ENCODE measurements around the gene PRR30.
"Not testable (repeated sequence)": the region's sequence is repeated elsewhere in the genome, so short reads cannot be mapped to it uniquely, and the experiment has no call there.

The PRR30 gene

DNA sequence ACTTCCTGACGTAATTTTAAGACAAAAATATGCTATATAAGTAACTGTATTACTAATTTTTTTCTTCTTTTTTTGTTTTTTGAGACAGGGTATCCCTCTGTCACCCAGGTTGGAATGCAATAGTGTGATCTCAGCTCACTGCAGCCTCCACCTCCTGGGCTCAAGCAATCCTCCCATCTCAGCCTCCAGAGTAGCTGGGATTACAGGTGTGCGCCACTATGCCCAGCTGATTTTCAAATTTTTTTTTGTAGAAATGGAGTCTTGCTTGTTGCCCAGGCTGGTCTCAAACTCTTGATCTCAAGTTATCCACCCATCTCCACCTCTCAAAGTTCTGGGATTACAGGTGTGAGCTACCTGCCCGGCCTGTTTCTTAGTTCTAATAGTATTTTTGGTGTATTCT is 39.3 kb upstream of the PRR30 start:
- TF ChIP-seq, protein P1, sequence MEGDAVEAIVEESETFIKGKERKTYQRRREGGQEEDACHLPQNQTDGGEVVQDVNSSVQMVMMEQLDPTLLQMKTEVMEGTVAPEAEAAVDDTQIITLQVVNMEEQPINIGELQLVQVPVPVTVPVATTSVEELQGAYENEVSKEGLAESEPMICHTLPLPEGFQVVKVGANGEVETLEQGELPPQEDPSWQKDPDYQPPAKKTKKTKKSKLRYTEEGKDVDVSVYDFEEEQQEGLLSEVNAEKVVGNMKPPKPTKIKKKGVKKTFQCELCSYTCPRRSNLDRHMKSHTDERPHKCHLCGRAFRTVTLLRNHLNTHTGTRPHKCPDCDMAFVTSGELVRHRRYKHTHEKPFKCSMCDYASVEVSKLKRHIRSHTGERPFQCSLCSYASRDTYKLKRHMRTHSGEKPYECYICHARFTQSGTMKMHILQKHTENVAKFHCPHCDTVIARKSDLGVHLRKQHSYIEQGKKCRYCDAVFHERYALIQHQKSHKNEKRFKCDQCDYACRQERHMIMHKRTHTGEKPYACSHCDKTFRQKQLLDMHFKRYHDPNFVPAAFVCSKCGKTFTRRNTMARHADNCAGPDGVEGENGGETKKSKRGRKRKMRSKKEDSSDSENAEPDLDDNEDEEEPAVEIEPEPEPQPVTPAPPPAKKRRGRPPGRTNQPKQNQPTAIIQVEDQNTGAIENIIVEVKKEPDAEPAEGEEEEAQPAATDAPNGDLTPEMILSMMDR (IDR thresholded peaks at IDR 0.05; ENCODE audit: insufficient read depth, low read depth, low read length, missing control alignments) = no peak
- no peak for DNase-seq (ENCODE audit: low read depth)
- no peak overlapping the region for H3K4me3 ChIP-seq (ENCODE audit: low read length)

DNA sequence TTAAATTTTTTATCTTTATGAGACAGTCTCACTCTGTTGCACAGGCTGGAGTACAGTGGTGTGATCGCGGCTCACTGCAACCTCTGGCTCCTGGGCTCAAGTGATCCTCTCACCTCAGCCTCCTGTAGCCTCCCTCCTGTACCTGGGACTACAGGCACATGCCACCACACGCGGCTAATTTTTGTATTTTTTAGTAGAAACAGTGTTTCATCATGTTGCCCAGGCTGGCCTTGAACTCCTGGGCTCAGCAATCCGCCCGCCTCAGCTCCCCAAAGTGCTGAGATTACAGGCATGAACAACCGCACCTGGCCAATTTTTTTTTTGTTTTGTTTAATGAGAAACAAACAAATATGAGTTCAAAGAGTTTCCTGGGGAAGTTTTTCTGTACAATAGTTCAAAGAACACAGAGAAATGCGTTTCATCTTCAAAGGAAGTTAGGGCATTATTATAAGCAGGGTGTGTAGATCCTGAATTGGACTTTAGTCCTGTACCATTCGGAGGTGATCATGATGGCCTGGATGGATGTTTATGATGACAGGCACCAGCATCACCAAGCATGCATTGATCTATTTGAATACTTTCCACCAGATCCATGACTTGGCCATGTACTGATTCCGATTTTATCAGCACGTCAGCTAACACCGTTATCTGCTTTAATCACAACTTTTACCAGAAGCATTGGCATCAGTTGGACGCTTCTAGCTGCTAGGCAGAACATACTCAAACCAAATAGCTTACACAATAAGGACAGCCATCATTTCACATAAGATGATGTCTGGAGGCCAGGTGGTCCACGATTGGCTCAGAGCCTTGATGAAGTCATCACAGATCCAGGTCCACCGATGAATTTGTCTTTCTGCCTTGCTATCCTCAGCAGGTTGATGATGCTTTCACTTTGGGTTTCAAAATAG is 38.5 kb upstream of the PRR30 start:
- no peak for DNase-seq (ENCODE audit: low read depth)
- TF ChIP-seq, protein P1 (IDR thresholded peaks at IDR 0.05; ENCODE audit: insufficient read depth, low read depth, low read length, missing control alignments) = no peak
- H3K4me3 ChIP-seq (ENCODE audit: low read length) = no peak overlapping the region

DNA sequence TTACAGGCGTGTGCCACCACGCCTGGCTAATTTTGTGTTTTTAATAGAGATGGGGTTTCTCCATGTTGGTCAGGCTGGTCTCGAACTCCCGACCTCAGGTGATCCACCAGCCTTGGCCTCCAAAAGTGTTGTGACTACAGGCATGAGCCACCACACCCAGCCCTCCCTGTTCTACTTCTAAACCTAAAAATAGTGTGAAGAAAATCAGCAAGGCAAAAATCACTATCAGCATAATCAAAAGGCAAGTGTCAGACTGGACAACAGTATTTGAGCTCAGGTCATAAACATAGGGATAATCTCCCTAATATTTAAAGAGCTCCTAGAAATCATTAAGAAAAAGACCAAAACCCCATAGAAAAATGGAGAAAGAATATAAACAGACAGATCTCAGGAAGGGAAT is 36.6 kb upstream of the PRR30 start:
- not testable (repeated sequence) for H3K4me3 ChIP-seq (ENCODE audit: low read length); DNase-seq (ENCODE audit: low read depth)

DNA sequence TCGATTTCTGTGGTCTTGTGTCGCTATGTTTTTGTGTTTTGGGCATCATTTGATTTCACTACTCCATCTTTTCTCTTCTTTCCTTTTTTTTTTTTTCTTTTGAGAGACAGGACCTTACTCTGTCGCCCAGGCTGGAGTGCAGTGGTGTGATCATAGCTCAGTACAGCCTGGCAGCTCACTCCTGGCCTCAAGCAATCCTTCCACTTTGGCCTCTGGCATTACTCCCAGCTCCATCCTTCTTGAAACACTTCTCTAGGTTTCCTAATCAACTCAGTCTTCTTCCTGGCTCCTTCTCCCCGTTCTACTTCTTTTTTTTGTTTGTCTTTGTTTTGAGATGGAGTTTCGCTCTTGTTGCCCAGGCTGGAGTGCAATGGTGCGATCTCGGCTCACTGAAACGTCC is 36.1 kb upstream of the PRR30 start:
- DNase-seq (ENCODE audit: low read depth) = no peak
- TF ChIP-seq, protein P1 (IDR thresholded peaks at IDR 0.05; ENCODE audit: insufficient read depth, low read depth, low read length, missing control alignments) = no peak
- H3K4me3 ChIP-seq (ENCODE audit: low read length) = no peak overlapping the region

DNA sequence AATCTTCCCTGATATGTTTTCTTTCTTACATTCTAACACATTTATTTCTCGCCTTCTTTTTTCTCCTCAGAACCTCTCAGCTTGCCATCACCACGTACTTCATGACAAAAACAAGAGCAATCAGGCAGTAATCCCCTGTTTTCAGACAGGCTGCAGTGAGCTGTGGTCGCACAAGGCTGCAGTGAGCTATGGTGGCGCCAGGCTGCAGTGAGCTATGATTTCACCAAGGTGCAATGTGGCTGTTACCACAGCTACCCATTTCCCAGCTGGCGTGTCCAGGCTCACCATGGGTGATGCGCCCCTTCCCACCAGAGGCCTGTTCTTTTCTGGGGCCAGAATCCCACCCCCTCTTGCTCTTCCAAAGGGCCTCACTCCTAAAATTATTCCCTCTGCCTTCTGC is 35.4 kb upstream of the PRR30 start:
- H3K4me3 ChIP-seq (ENCODE audit: low read length) = no peak overlapping the region
- no peak for DNase-seq (ENCODE audit: low read depth)
- TF ChIP-seq, protein P1 (IDR thresholded peaks at IDR 0.05; ENCODE audit: insufficient read depth, low read depth, low read length, missing control alignments) = no peak

DNA sequence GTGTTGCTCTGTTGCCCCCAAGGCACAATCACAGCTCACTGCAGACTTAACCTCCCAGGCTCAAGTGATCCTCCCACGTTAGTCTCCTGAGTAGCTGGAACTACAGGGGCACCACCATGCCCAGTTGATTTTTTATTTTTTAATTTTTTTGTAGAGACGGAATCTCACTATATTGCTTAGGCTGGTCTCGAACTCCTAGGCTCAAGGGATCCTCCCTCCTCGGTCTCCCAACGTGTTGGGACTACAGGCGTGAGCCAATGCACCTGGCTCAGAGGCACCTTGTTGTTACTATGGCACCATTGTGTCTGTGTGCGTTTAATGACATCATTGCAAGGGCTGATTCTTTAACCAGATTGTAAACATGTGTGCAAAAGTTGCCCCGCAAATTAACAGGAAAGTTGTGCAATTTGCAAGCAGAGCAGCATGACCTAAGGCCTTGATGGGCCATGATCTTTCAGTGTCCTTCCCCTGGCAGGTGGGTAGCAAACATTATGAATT is 32.2 kb upstream of the PRR30 start:
- H3K4me3 ChIP-seq (ENCODE audit: low read length) = no peak overlapping the region
- TF ChIP-seq, protein P1 (IDR thresholded peaks at IDR 0.05; ENCODE audit: insufficient read depth, low read depth, low read length, missing control alignments) = no peak
- no peak for DNase-seq (ENCODE audit: low read depth)

DNA sequence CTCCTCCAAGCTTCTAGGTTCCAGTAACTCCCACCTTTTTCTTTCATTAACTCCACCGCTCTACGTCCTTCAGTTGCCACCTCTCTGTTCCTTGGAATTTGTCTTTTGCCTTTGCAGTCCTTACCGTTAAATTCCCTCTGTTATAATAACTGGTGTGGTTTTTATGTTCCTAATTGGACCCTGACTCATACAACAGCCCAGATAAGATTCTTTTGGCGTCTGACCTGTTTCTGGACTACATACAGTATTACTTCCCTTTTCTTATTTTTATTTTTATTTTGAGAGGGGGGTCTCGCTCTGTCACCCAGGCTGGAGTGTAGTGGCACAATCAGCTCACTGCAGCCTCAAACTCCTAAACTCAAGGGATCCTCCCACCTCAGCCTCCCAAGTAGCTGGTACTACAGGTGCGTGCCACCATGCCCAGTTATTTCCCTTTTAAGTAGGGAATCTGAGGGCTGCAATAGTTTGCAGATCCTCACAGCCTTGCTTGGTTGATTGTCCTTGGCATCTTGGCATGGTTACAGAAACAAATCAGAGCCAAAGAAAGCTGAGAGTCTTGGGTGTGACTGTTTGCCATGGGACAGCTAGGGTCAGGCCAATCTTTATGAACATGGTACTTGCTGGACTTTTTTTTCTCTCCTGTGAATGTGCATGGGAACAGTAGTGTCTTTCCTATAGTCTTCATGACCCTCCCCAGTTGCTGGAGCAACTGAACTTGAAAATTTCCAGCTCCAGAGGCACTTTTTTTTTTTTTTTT is 31.5 kb upstream of the PRR30 start:
- no peak for DNase-seq (ENCODE audit: low read depth)
- no peak overlapping the region for H3K4me3 ChIP-seq (ENCODE audit: low read length)
- TF ChIP-seq, protein P1 (IDR thresholded peaks at IDR 0.05; ENCODE audit: insufficient read depth, low read depth, low read length, missing control alignments) = no peak
